Parathyroid adenoma (tissue), 2 donors: ENCODE measurements around the gene FEM1A.
A peak's percentile ranks its signal among the peaks of the same experiment; 100 is the strongest.

Source experiments
- H2AFZ ChIP-seq: fragments of 300-600 bp; sonication (generic); one replicate; pipeline ENCODE4 v1.7.0; 2017; ENCODE audit warnings: antibody characterized with exemption, mild to moderate bottlenecking
- H3K27ac ChIP-seq: fragments of 300-600 bp; sonication (generic); one replicate; pipeline ENCODE4 v1.7.0; 2017
- H3K27me3 ChIP-seq: fragments of 300-600 bp; sonication (generic); one replicate; pipeline ENCODE4 v1.7.0; 2017; ENCODE audit warnings: low read length; ENCODE audit not compliant: control insufficient read depth, insufficient read depth
- H3K36me3 ChIP-seq: fragments of 300-600 bp; sonication (generic); one replicate; pipeline ENCODE4 v1.7.0; 2017; ENCODE audit warnings: low read length; ENCODE audit not compliant: control insufficient read depth, insufficient read depth
- H3K4me1 ChIP-seq: fragments of 300-600 bp; sonication (generic); one replicate; pipeline ENCODE4 v1.7.0; 2017; ENCODE audit warnings: control low read depth
- H3K4me2 ChIP-seq: fragments of 300-600 bp; sonication (generic); one replicate; pipeline ENCODE4 v1.7.0; 2017; ENCODE audit warnings: low read length
- H3K4me3 ChIP-seq: fragments of 300-600 bp; sonication (generic); one replicate; pipeline ENCODE4 v1.7.0; 2017; ENCODE audit warnings: low read depth, low read length
- H3K79me2 ChIP-seq: fragments of 300-600 bp; sonication (generic); one replicate; pipeline ENCODE4 v1.7.0; 2017; ENCODE audit warnings: control low read depth
- H3K9ac ChIP-seq: fragments of 300-600 bp; sonication (generic); one replicate; pipeline ENCODE4 v1.7.0; 2017; ENCODE audit warnings: mild to moderate bottlenecking
- H3K9me3 ChIP-seq: fragments of 300-600 bp; sonication (generic); one replicate; pipeline ENCODE4 v1.7.0; 2017; ENCODE audit warnings: low read length; ENCODE audit not compliant: control insufficient read depth
- CTCF ChIP-seq: fragments of 300-600 bp; sonication (generic); IDR thresholded peaks from one replicate; pipeline ENCODE4 v1.7.0; 2017; ENCODE audit warnings: antibody characterized with exemption, mild to moderate bottlenecking
- donor health status: primary hyperparathyroidism.

The FEM1A gene

DNA sequence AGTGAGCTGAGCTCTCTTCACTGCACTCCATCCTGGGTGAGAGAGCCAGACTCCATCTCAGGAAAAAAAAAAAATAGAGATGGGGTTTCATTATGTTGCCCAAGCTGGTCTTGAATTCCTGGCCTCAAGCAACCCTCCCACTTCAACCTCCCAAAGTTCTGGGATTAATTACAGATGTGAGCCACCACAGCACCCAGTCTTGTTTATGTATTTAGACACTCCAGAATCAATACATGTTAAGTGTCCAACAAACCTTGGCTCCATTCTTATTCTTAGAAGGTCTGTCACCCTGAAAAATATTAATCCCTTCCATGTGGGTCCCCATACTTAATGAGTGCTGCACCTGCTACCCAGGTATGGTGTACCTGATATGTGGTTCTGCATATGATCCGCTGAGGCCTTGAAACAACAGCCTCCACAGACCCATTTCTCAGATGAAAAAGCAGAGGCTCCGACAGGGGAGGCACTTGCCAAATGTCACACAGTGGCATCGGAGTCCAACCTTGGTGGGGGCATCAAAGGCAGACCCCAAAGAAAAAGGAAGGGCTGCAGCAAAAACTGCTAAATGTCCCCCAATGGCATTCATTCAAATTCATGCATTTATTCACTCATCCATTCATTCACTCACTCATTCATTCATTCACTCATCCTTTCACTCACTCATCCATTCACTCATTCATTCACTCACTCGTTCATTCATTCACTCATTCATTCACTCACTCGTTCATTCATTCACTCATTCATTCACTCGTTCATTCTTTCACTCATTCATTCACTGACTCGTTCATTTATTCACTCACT, 23.3 kb downstream of the FEM1A start:
- H3K4me2 ChIP-seq: no peak overlapping the region
- no peak overlapping the region for H3K4me3 ChIP-seq
- no peak overlapping the region for H3K9ac ChIP-seq
- no peaks in the 10 kb centered on the region for H3K36me3 ChIP-seq
- TF ChIP-seq CTCF: no peak
- H3K27me3 ChIP-seq: no peaks in the 10 kb centered on the region
- H3K79me2 ChIP-seq: no peaks in the 10 kb centered on the region
- no peak overlapping the region for H2AFZ ChIP-seq
- no peak overlapping the region for H3K27ac ChIP-seq
- H3K4me1 ChIP-seq: peaks cover 9% of the 10 kb centered on the region
- no peaks in the 10 kb centered on the region for H3K9me3 ChIP-seq

DNA sequence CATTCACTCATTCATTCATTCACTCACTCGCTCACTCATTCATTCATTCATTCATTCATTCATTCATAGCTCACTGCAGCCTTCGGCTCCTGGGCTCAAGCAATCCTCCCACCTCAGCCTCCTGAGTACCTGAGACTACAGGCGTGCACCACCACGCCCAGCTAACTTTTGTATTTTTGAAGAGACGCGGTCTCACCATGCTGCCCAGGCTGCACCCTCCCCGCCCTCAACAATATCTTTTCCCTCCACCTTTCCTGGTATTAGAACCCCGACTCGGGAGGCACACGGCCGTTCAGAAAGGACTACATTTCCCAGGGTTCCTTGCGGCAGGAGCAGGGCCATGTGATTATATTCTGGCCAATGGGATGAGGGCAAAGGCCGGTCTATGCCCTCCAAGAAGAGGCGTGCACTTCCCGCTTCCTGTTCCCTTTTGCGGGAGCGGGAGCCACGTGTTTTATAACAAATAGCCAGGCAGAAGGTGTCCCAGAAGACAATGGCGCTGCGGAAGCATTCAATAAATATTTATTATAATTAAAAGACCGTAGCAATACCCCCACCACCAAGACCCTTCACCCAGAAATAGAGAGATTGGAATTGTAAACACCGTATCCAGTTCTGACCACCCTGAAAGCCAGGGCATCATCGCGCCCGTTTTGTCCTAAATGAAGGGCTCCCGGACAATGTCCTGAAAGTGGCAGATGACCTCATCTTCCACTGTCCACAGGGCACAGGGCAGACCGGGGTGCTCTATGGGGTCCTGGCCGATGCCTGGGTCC, 24.1 kb downstream of the FEM1A start:
- Histone ChIP-seq H2AFZ (peak overlapping the region; percentile 68), H3K4me3 (no peak overlapping the region), H3K4me1 (peaks cover 9% of the 10 kb centered on the region), H3K27me3 (no peaks in the 10 kb centered on the region), H3K4me2 (peak overlapping the region; percentile 4), H3K79me2 (no peaks in the 10 kb centered on the region), H3K9ac (no peak overlapping the region), H3K36me3 (no peaks in the 10 kb centered on the region), H3K9me3 (no peaks in the 10 kb centered on the region), H3K27ac (peak overlapping the region; percentile 56)
- no peak for TF ChIP-seq CTCF

DNA sequence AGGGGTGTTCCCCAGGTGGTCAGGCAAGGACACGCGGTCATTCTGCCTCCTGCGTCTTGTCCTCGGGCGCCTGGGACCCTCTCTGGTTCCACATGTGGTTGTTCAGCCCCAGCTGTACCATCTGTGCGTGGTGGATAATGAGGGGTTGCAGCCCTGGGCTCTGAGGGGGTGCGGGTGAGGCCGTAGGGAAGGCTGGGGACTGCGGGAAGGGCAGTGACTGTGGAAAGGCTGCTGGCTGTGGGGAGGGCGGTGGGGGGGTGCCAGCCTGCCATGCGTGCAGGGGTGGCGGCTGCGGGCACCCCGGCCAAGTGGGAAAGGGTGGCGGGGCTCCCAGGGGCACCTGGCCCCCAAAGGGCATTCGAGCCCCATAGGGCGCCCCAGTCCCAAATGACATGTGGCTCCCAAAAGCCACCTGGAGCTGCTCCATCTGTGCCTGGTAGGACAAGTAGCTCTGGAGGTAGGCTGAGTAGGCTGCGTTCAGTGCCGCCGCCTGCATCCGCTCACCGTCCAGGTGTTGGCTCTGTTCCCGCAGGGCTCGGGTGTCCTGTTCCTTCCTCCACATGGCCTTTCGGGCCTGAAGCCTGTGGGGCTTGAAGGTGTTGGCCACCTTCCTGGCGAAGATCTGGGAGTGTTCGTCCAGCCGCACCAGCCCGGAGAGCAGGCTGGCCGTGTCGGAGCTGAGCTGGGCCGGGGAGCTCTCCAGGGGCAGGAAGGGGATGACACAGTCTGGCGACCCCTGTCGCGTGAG, 24.8 kb downstream of the FEM1A start:
- TF ChIP-seq CTCF: no peak
- H3K36me3 ChIP-seq: no peaks in the 10 kb centered on the region
- no peaks in the 10 kb centered on the region for H3K9me3 ChIP-seq
- peaks cover 9% of the 10 kb centered on the region for H3K4me1 ChIP-seq
- no peaks in the 10 kb centered on the region for H3K79me2 ChIP-seq
- no peaks in the 10 kb centered on the region for H3K27me3 ChIP-seq
- H3K27ac ChIP-seq: peak overlapping the region; percentile 56
- no peak overlapping the region for H3K9ac ChIP-seq
- H2AFZ ChIP-seq: peak overlapping the region; percentile 68
- no peak overlapping the region for H3K4me3 ChIP-seq
- peak overlapping the region; percentile 4 for H3K4me2 ChIP-seq

DNA sequence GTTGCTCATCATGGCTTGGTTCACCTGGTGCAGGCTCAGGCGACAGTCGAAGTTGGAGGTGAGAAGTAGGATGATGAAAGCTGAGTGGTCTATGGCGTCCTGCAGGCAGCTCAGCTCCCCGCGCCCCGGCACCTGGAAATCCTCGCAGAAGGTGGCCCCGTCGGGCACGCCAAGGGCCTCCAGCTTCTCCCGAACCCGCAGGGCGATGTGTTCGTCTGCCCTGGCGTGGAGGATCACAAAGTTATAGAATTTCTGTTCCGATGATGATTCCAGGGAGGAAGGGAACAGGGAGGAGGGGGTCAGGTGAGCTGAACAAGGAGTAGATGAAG, 25.4 kb downstream of the FEM1A start:
- no peak overlapping the region for H3K4me2 ChIP-seq
- peaks cover 9% of the 10 kb centered on the region for H3K4me1 ChIP-seq
- TF ChIP-seq CTCF: no peak
- H3K4me3 ChIP-seq: no peak overlapping the region
- no peaks in the 10 kb centered on the region for H3K27me3 ChIP-seq
- no peaks in the 10 kb centered on the region for H3K9me3 ChIP-seq
- no peaks in the 10 kb centered on the region for H3K36me3 ChIP-seq
- no peak overlapping the region for H2AFZ ChIP-seq
- no peak overlapping the region for H3K27ac ChIP-seq
- no peak overlapping the region for H3K9ac ChIP-seq
- no peaks in the 10 kb centered on the region for H3K79me2 ChIP-seq
